ENCODE measurements around the gene GOLIM4.

Gene GOLIM4

DNA sequence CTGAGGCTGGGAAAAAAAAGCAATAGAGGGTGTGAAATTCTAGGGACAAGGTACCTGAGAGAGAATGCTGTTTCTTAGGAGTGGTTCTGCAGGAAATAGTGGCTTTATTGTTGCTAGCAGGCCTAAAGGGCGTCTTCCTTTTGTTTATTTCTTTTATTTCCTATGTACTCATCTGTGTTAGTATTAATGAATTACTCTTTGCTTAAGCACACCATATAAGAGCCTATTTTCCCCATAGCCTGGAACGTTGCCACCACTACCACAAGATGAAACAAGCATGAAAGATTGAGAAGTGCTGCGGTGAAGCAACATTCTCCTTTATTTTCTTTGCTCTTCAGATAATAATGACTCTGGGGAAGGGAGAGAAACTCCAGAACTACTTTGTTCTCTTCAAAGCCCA, 21.3 kb upstream of the GOLIM4 start:
- no peak for DNase-seq (ENCODE audit: low read depth)
- TF ChIP-seq CTCF (IDR thresholded peaks at IDR 0.05; ENCODE audit: insufficient read depth, low read depth, low read length, missing control alignments) = no peak

GRCh38 chr3:168116279-168116678, 20.6 kb upstream of the GOLIM4 start:
- no peak for DNase-seq (ENCODE audit: low read depth)
- H3K4me3 ChIP-seq (ENCODE audit: low read depth, low read length) = no peak overlapping the region
- no peak for TF ChIP-seq CTCF (IDR thresholded peaks at IDR 0.05; ENCODE audit: insufficient read depth, low read depth, low read length, missing control alignments)

More for the DNA sequence above, 21.3 kb upstream of the GOLIM4 start:
- no peak overlapping the region for H3K4me3 ChIP-seq (ENCODE audit: low read depth, low read length)

- no peak for DNase-seq (ENCODE audit: low read depth)
- H3K4me3 ChIP-seq (ENCODE audit: low read depth, low read length) = no peak overlapping the region
- TF ChIP-seq CTCF (IDR thresholded peaks at IDR 0.05; ENCODE audit: insufficient read depth, low read depth, low read length, missing control alignments) = no peak
Measured at GRCh38 chr3:168113848-168114247, 18.1 kb upstream of the GOLIM4 start.

DNA sequence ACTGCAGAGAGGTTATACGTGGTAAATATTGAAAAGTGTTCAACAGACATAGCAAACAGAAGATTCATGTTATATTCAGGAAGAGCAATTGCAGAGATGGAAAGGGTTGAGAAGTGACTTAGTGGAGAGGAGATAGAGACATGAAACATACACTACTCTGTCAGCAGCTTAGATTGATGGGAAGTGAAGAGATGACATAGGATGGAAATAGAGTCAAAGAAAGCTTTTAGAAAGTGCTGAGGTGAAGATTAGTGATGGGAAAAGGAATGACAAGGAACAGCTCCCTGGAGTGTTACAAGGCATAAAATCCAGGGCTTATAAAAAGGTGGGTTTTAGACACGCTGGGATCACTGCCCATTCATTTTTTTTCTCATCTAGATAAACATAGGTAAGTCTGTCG, 17.2 kb upstream of the GOLIM4 start:
- no peak for TF ChIP-seq CTCF (IDR thresholded peaks at IDR 0.05; ENCODE audit: insufficient read depth, low read depth, low read length, missing control alignments)
- DNase-seq (ENCODE audit: low read depth) = no peak

GRCh38 chr3:168104361-168104760, 8.6 kb upstream of the GOLIM4 start:
- H3K4me3 ChIP-seq (ENCODE audit: low read depth, low read length) = no peak overlapping the region
- no peak for DNase-seq (ENCODE audit: low read depth)
- TF ChIP-seq CTCF (IDR thresholded peaks at IDR 0.05; ENCODE audit: insufficient read depth, low read depth, low read length, missing control alignments) = no peak

More for the DNA sequence above, 17.2 kb upstream of the GOLIM4 start:
- no peak overlapping the region for H3K4me3 ChIP-seq (ENCODE audit: low read depth, low read length)

DNA sequence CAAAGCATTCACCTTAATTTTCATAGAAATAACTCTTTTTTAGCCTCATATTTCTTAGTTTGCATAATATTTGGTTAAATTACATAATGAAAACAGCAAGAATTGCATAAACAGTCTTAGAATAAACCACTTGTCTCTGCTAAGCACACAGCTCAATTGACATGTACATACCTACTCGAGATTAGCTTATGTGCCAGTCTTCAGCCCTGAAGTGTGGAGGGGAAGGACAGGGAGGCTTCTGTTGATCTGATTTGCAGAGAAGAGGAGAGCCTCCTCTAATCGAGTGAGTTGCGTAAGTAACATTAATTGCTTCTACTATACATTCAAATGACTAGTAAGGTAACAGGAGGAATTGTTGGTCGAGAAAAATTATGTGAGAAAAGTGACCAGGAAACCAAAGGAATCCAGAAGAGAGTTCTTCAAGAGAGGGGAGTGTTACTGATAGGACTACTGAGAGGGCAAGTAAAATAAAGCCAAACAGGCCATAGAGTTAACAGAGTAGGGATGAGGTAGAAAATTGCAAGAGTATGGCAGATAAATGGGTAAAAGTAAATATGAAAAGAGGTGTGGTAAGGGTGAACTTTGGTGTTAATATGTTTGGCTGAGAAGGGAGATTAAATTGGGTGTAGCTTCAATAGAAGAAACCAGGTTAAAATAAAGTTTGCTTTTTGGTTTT, 7.1 kb upstream of the GOLIM4 start:
- no peak for TF ChIP-seq CTCF (IDR thresholded peaks at IDR 0.05; ENCODE audit: insufficient read depth, low read depth, low read length, missing control alignments)
- DNase-seq (ENCODE audit: low read depth) = no peak
- no peak overlapping the region for H3K4me3 ChIP-seq (ENCODE audit: low read depth, low read length)
